Endothelial cell of umbilical vein (primary cell): ENCODE data around the gene PKN3. TPM values are rescaled to one million over a fixed set of nuclear protein-coding genes. Genes with fewer than 3 reads are reported as not detected.
A peak's percentile ranks its signal among the peaks of the same experiment; 100 is the strongest.

Source experiments
- BruUV-seq: library from RNA; stranded (reverse); fragments of 400-500 nt; replicated peaks from 2 replicates; lab custom pipeline; 2021; lab: Mats Ljungman, UMichigan
- CTCF ChIA-PET: fragments of 300-600, 350-600 bp; sonication (Branson Sonifier 250); formaldehyde crosslinking; loops from one replicate; lab custom pipeline; 2021; ENCODE audit warnings: antibody characterized with exemption, inconsistent platforms; lab: Charles Lee
- POLR2A ChIA-PET: fragments of 300-600, 350-600 bp; sonication (Branson Sonifier 250); formaldehyde crosslinking; loops from one replicate; lab custom pipeline; 2021; ENCODE audit warnings: antibody characterized with exemption, inconsistent platforms; lab: Charles Lee
- DNase-seq: peaks from one replicate; pipeline ENCODE4 v3.0.0-alpha.2; 2011; ENCODE audit warnings: low read depth, low spot score
- FAIRE-seq: peaks from 2 replicates; lab custom pipeline; 2011; peaks lifted over from hg19 to GRCh38; lab: Jason Lieb, UNC
- H2AFZ ChIP-seq: 2 replicates; pipeline ENCODE4 v1.6.0; 2012; ENCODE audit warnings: low read depth, low read length, control low read depth, inconsistent platforms
- H3K27ac ChIP-seq: 2 replicates; pipeline ENCODE4 v1.5.1; 2011; ENCODE audit warnings: low read depth, mild to moderate bottlenecking, control low read depth, low read length, moderate library complexity; ENCODE audit not compliant: insufficient read depth
- H3K27me3 ChIP-seq, 2 experiments: 2 replicates each; pipeline versions ENCODE4 v1.6.0 to v1.6.1; 2011; ENCODE audit warnings: low read length in 2 of 2, mixed read lengths in 1 of 2; ENCODE audit not compliant: control insufficient read depth in 2 of 2, insufficient read depth in 2 of 2
- H3K36me3 ChIP-seq, 2 experiments: 2 replicates in 1 of 2; 3 replicates in 1 of 2; pipeline ENCODE4 v1.5.1; 2011; ENCODE audit warnings: low read length in 2 of 2, mild to moderate bottlenecking in 1 of 2, moderate library complexity in 1 of 2; ENCODE audit not compliant: control insufficient read depth in 2 of 2, insufficient read depth in 2 of 2; ENCODE audit errors: extremely low read depth in 1 of 2
- H3K4me1 ChIP-seq: 3 replicates; pipeline ENCODE4 v1.5.1; 2011; ENCODE audit warnings: mild to moderate bottlenecking, low read length; ENCODE audit not compliant: control insufficient read depth, insufficient read depth; ENCODE audit errors: extremely low read depth
- H3K4me2 ChIP-seq: 2 replicates; pipeline ENCODE4 v1.6.1; 2011; ENCODE audit warnings: low read length, control low read depth, mixed read lengths; ENCODE audit not compliant: insufficient read depth
- H3K4me3 ChIP-seq, 3 experiments: fragments of 200-600 bp in 1 of 3; sonication (generic), shearing (Covaris generic) in 1 of 3; replicated peaks in 1 of 3; 2 replicates each; pipeline ENCODE4 v1.5.1; 2011 to 2016; ENCODE audit warnings: control low read depth in 3 of 3, low read length in 3 of 3, mild to moderate bottlenecking in 2 of 3, inconsistent platforms in 1 of 3, low read depth in 1 of 3, moderate library complexity in 1 of 3; ENCODE audit not compliant: insufficient read depth in 1 of 3
- H3K79me2 ChIP-seq: 2 replicates; pipeline ENCODE4 v1.6.0; 2012; ENCODE audit warnings: low read length, inconsistent platforms; ENCODE audit not compliant: control insufficient read depth, insufficient read depth
- H3K9ac ChIP-seq: replicated peaks from 2 replicates; pipeline ENCODE3; 2011; ENCODE audit warnings: low read length, control low read depth; ENCODE audit not compliant: insufficient read depth; ENCODE audit errors: extremely low read depth
- H3K9me1 ChIP-seq: replicated peaks from 3 replicates; pipeline ENCODE4 v1.6.0; 2011; ENCODE audit warnings: mild to moderate bottlenecking, low read length; ENCODE audit not compliant: control insufficient read depth, insufficient read depth; ENCODE audit errors: extremely low read depth
- H3K9me3 ChIP-seq: replicated peaks from 2 replicates; pipeline ENCODE4 v1.5.1; 2012; ENCODE audit warnings: low read length, inconsistent platforms; ENCODE audit not compliant: control insufficient read depth, insufficient read depth
- H4K20me1 ChIP-seq: replicated peaks from 2 replicates; pipeline ENCODE3; 2011; ENCODE audit warnings: mild to moderate bottlenecking, low read length; ENCODE audit not compliant: control insufficient read depth, insufficient read depth; ENCODE audit errors: extremely low read depth
- EZH2 ChIP-seq: IDR thresholded peaks from 2 replicates; pipeline ENCODE4 v1.6.1; 2012; ENCODE audit warnings: borderline replicate concordance, low read depth, mild to moderate bottlenecking, moderate library complexity, low read length, inconsistent platforms; ENCODE audit not compliant: severe bottlenecking
- FOS ChIP-seq: IDR thresholded peaks from 2 replicates; pipeline ENCODE4 v1.6.1; 2011; ENCODE audit warnings: mild to moderate bottlenecking, low read length, moderate library complexity, borderline replicate concordance; ENCODE audit not compliant: insufficient read depth
- GATA2 ChIP-seq: IDR thresholded peaks from 2 replicates; pipeline ENCODE4 v1.7.0; 2011; ENCODE audit warnings: low read depth, mild to moderate bottlenecking, moderate library complexity, mixed read lengths, low read length; ENCODE audit not compliant: insufficient read length, insufficient read depth
- JUN ChIP-seq: IDR thresholded peaks from 2 replicates; pipeline ENCODE4 v1.6.1; 2011; ENCODE audit warnings: borderline replicate concordance, low read depth; ENCODE audit not compliant: insufficient read length, insufficient read depth
- MAX ChIP-seq: IDR thresholded peaks from 2 replicates; pipeline ENCODE4 v1.6.1; 2011; ENCODE audit not compliant: insufficient read depth, insufficient read length
- MYC ChIP-seq: IDR thresholded peaks from one replicate; pipeline ENCODE4 v1.6.1; 2011; ENCODE audit warnings: mild to moderate bottlenecking, low read depth, low read length
- POLR2A ChIP-seq: IDR thresholded peaks from 2 replicates; pipeline ENCODE4 v1.6.1; 2012; ENCODE audit warnings: low read depth, mild to moderate bottlenecking, control low read depth, low read length
- POLR2AphosphoS5 ChIP-seq: IDR thresholded peaks from 2 replicates; pipeline ENCODE4 v1.6.1; 2012; ENCODE audit warnings: low read depth, mild to moderate bottlenecking, control low read depth, low read length, moderate library complexity; ENCODE audit not compliant: insufficient read depth
- dilution Hi-C: fragments of 300-500 bp; cut with MboI; formaldehyde crosslinking; loops from one replicate; pipeline ENCODE4 v1.15.0; 2019; ENCODE audit warnings: low sequenced_read_pairs; ENCODE audit not compliant: extremely low pct_ligation_motif_present
- intact Hi-C: fragments of 100-400 bp; cut with micrococcal nuclease; formaldehyde crosslinking; loops from one replicate; pipeline ENCODE4 v1.10.0; 2022
- polyA plus RNA-seq, 4 experiments: library from polyadenylated mRNA; depleted of rRNA in 3 of 4; stranded (reverse) in 3 of 4; unstranded in 1 of 4; fragments of >200 nt; gene quantifications; 2 replicates each; pipeline versions ENCODE4 v1.2.1 to v1.2.3, GENCODE V29; 2011 to 2012; ENCODE audit warnings: missing spikeins in 1 of 4
- total RNA-seq: library from RNA; stranded (reverse); gene quantifications from 2 replicates; pipeline ENCODE4 v1.2.3, GENCODE V29; 2021
- TF ChIP-seq, protein P1 (sequence below), 2 donors: IDR thresholded peaks; 1 replicate in 1 of 2; 2 replicates in 1 of 2; pipeline ENCODE4 v1.5.1; 2011; ENCODE audit warnings: low read length in 2 of 2, mild to moderate bottlenecking in 2 of 2, moderate library complexity in 2 of 2, control low read depth in 1 of 2, inconsistent platforms in 1 of 2, low read depth in 1 of 2; ENCODE audit not compliant: insufficient read depth in 1 of 2; ENCODE audit errors: extremely low read depth in 1 of 2

Gene PKN3
- total and polyA plus RNA-seq, 2 donors (not counting 3 experiments of a cell fraction or from before 2014, with no cell fraction given): 29.5 to 40.4 TPM

GRCh38 chr9:128719919-128720605, 17.8 kb downstream of the PKN3 start:
- FAIRE-seq (no peak), DNase-seq (no peak)
- Histone ChIP-seq H3K9me3 (no peaks in the 10 kb centered on the region), H3K4me2 (no peak overlapping the region), H3K79me2 (no peaks in the 10 kb centered on the region), H3K27ac (no peak overlapping the region), H3K36me3 (peaks cover 2 to 19% of the 10 kb centered on the region in 2 experiments), H3K4me1 (peaks cover 5% of the 10 kb centered on the region), H4K20me1 (no peaks in the 10 kb centered on the region), H3K9ac (no peak overlapping the region), H3K9me1 (no peaks in the 10 kb centered on the region), H3K27me3 (no peaks in the 10 kb centered on the region), H3K4me3 (no peak overlapping the region), H2AFZ (no peak overlapping the region)
- intact Hi-C loops (loop anchor here (5.0 kb wide), 1 partner anchor 97 kb away; the partner anchor contains the start of gene ENDOG), dilution Hi-C loops (no loop called here)
- BruUV-seq: TSS peak; percentile 68
- CTCF ChIA-PET: no interaction called here
- POLR2A ChIA-PET: no interaction called here
- TF ChIP-seq, protein P1, sequence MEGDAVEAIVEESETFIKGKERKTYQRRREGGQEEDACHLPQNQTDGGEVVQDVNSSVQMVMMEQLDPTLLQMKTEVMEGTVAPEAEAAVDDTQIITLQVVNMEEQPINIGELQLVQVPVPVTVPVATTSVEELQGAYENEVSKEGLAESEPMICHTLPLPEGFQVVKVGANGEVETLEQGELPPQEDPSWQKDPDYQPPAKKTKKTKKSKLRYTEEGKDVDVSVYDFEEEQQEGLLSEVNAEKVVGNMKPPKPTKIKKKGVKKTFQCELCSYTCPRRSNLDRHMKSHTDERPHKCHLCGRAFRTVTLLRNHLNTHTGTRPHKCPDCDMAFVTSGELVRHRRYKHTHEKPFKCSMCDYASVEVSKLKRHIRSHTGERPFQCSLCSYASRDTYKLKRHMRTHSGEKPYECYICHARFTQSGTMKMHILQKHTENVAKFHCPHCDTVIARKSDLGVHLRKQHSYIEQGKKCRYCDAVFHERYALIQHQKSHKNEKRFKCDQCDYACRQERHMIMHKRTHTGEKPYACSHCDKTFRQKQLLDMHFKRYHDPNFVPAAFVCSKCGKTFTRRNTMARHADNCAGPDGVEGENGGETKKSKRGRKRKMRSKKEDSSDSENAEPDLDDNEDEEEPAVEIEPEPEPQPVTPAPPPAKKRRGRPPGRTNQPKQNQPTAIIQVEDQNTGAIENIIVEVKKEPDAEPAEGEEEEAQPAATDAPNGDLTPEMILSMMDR (IDR thresholded peaks at IDR 0.05; ENCODE audit: extremely low read depth in 1 of 2, insufficient read depth in 1 of 2, low read depth in 1 of 2, low read length in 2 of 2): no peak

- TF ChIP-seq EZH2 (no peak), MYC (no peak), GATA2 (no peak), POLR2AphosphoS5 (no peak), JUN (no peak), FOS (no peak), POLR2A (no peak), MAX (no peak)
- TF ChIP-seq, protein P1 (IDR thresholded peaks at IDR 0.05; ENCODE audit: extremely low read depth in 1 of 2, insufficient read depth in 1 of 2, low read depth in 1 of 2, low read length in 2 of 2): no peak
- DNase-seq (no peak), FAIRE-seq (no peak)
- Histone ChIP-seq H3K9me1 (no peaks in the 10 kb centered on the region), H3K4me2 (no peak overlapping the region), H3K9ac (no peak overlapping the region), H3K27me3 (no peaks in the 10 kb centered on the region), H3K4me1 (peaks cover 5% of the 10 kb centered on the region), H3K9me3 (no peaks in the 10 kb centered on the region), H4K20me1 (no peaks in the 10 kb centered on the region), H3K27ac (no peak overlapping the region), H3K4me3 (no peak overlapping the region), H3K36me3 (peaks cover 2 to 18% of the 10 kb centered on the region in 2 experiments), H3K79me2 (no peaks in the 10 kb centered on the region), H2AFZ (no peak overlapping the region)
- dilution Hi-C loops: no loop called here
- intact Hi-C loops: loop anchor here (5.0 kb wide), 1 partner anchor 96 kb away; the partner anchor contains the start of gene ENDOG
- POLR2A ChIA-PET: no interaction called here
- CTCF ChIA-PET: no interaction called here
- BruUV-seq: TSS peak; percentile 41
Measured at GRCh38 chr9:128720841-128721486, 18.7 kb downstream of the PKN3 start.
